GM12878 (cell line): ENCODE data around the gene SOX6. TPM values are rescaled to one million over a fixed set of nuclear protein-coding genes. Genes with fewer than 3 reads are reported as not detected.

Source experiments
- ATAC-seq: fragments of 200-7000 bp; cut with Tn5 transposase; 3 replicates; pipeline ENCODE4 v1.9.1; 2020; ENCODE audit warnings: mild to moderate bottlenecking, moderate library complexity
- BruUV-seq: library from RNA; stranded (reverse); fragments of 400-500 nt; replicated peaks from 2 replicates; lab custom pipeline; 2021; lab: Mats Ljungman, UMichigan
- CTCF ChIA-PET: fragments of 300-600 bp; sonication (Branson Sonifier 250); formaldehyde crosslinking; extraction: SDS; loops from one replicate; lab custom pipeline; 2021; ENCODE audit warnings: inconsistent platforms; lab: Yijun Ruan, JAX
- POLR2A ChIA-PET: fragments of 350-600 bp; formaldehyde crosslinking; extraction: SDS; loops from one replicate; lab custom pipeline; 2021; ENCODE audit warnings: inconsistent platforms; lab: Charles Lee
- RAD21 ChIA-PET: fragments of 300-600 bp; sonication (Branson Sonifier 250); formaldehyde crosslinking; loops from one replicate; lab custom pipeline; 2023; ENCODE audit warnings: antibody characterized with exemption; ENCODE audit not compliant: unreplicated experiment; lab: Charles Lee
- SMC1A ChIA-PET: fragments of 300-600 bp; sonication (Branson Sonifier 250); formaldehyde crosslinking; loops from one replicate; lab custom pipeline; 2023; ENCODE audit not compliant: unreplicated experiment, uncharacterized antibody; lab: Charles Lee
- DNase-seq: peaks from one replicate; pipeline ENCODE4 v3.0.0-alpha.2; 2011; ENCODE audit warnings: low read depth, low spot score
- FAIRE-seq: peaks from 3 replicates; lab custom pipeline; 2011; peaks lifted over from hg19 to GRCh38; lab: Jason Lieb, UNC
- H2AFZ ChIP-seq: 2 replicates; pipeline ENCODE4 v1.6.0; 2011; ENCODE audit warnings: low read depth, low read length, control low read depth; ENCODE audit not compliant: control insufficient read depth
- H3K27ac ChIP-seq: 2 replicates; pipeline ENCODE4 v1.5.1; 2011; ENCODE audit warnings: control low read depth; ENCODE audit not compliant: control insufficient read depth, insufficient read depth
- H3K27me3 ChIP-seq, 2 experiments: replicated peaks in 1 of 2; 2 replicates each; pipeline versions ENCODE4 v1.6.0 to v1.6.1; 2011; ENCODE audit warnings: low read length in 1 of 2; ENCODE audit not compliant: control insufficient read depth in 2 of 2, insufficient read depth in 2 of 2
- H3K36me3 ChIP-seq, 2 experiments: 2 replicates each; pipeline ENCODE4 v1.5.1; 2011; ENCODE audit warnings: low read length in 1 of 2; ENCODE audit not compliant: control insufficient read depth in 2 of 2, insufficient read depth in 2 of 2
- H3K4me1 ChIP-seq: 2 replicates; pipeline ENCODE4 v1.6.1; 2011; ENCODE audit warnings: mild to moderate bottlenecking, low read length, moderate library complexity, mixed read lengths; ENCODE audit not compliant: control insufficient read depth, insufficient read depth
- H3K4me2 ChIP-seq: 2 replicates; pipeline ENCODE4 v1.6.0; 2011; ENCODE audit warnings: control low read depth; ENCODE audit not compliant: control insufficient read depth, insufficient read depth
- H3K4me3 ChIP-seq: fragments of 200-600 bp; sonication (generic); 2 replicates; pipeline ENCODE4 v1.5.1; 2016
- H3K79me2 ChIP-seq: 2 replicates; pipeline ENCODE4 v1.6.0; 2011; ENCODE audit warnings: low read length; ENCODE audit not compliant: control insufficient read depth, insufficient read depth
- H3K9ac ChIP-seq: 2 replicates; pipeline ENCODE4 v1.8.0; 2011; ENCODE audit warnings: low read length, control low read depth, mixed read lengths; ENCODE audit not compliant: control insufficient read depth, insufficient read depth
- H3K9me3 ChIP-seq: replicated peaks from 3 replicates; pipeline ENCODE4 v1.5.1; 2011; ENCODE audit warnings: mild to moderate bottlenecking, low read length; ENCODE audit not compliant: control insufficient read depth, insufficient read depth
- H4K20me1 ChIP-seq: 2 replicates; pipeline ENCODE4 v1.6.0; 2011; ENCODE audit not compliant: control insufficient read depth, insufficient read depth
- ATF7 ChIP-seq: fragments of 450-650 bp; IDR thresholded peaks from 2 replicates; pipeline ENCODE4 v1.6.1; 2016; ENCODE audit warnings: low read depth, mild to moderate bottlenecking
- E2F4 ChIP-seq: IDR thresholded peaks from 2 replicates; pipeline ENCODE4 v1.6.1; 2012; ENCODE audit warnings: low read depth, low read length, improper control_type of control experiment
- FOS ChIP-seq: IDR thresholded peaks from 3 replicates; pipeline ENCODE4 v1.6.1; 2011; ENCODE audit warnings: borderline replicate concordance; ENCODE audit not compliant: insufficient read length; ENCODE audit errors: extremely low read depth
- RAD51 ChIP-seq: fragments of 450-650 bp; IDR thresholded peaks from 2 replicates; pipeline ENCODE4 v1.6.1; 2016; ENCODE audit warnings: moderate library complexity, mild to moderate bottlenecking, inconsistent platforms
- RELA ChIP-seq: fragments of 450-650 bp; IDR thresholded peaks from 2 replicates; pipeline ENCODE4 v1.8.0; 2014; ENCODE audit warnings: borderline replicate concordance; ENCODE audit not compliant: partially characterized antibody
- SREBF2 ChIP-seq: IDR thresholded peaks from 2 replicates; pipeline ENCODE4 v1.6.1; 2012; ENCODE audit warnings: mild to moderate bottlenecking, low read length
- SRF ChIP-seq, 2 experiments: IDR thresholded peaks; 2 replicates each; pipeline ENCODE4 v1.6.1; 2011; ENCODE audit warnings: low read depth in 2 of 2, low read length in 2 of 2, mild to moderate bottlenecking in 1 of 2, moderate library complexity in 1 of 2
- SUZ12 ChIP-seq: fragments of 200-600 bp; sonication (generic); IDR thresholded peaks from one replicate; pipeline ENCODE4 v1.6.1; 2018; ENCODE audit warnings: antibody characterized with exemption, mild to moderate bottlenecking; ENCODE audit not compliant: unreplicated experiment
- ZNF207 ChIP-seq: fragments of 450-650 bp; IDR thresholded peaks from 2 replicates; pipeline ENCODE4 v1.6.1; 2014; ENCODE audit warnings: antibody characterized with exemption, mild to moderate bottlenecking, borderline replicate concordance
- ZNF384 ChIP-seq: IDR thresholded peaks from 2 replicates; pipeline ENCODE4 v1.6.1; 2012; ENCODE audit warnings: low read depth, mild to moderate bottlenecking, low read length, improper control_type of control experiment, borderline replicate concordance
- in situ Hi-C: fragments of 300-500 bp; cut with MboI; formaldehyde crosslinking; loops from 9 replicates; pipeline ENCODE4 v1.14.3; 2018; ENCODE audit warnings: mixed read lengths
- intact Hi-C: fragments of 100-400 bp; cut with micrococcal nuclease; formaldehyde crosslinking; loops from one replicate; pipeline ENCODE4 v1.14.2; 2022; ENCODE audit not compliant: unreplicated experiment
- polyA plus RNA-seq, 11 experiments: library from polyadenylated mRNA; depleted of rRNA in 4 of 11; unstranded in 6 of 11; stranded (reverse) in 5 of 11; fragments of >200 nt; fragmentation: Nextera tagmentation in 4 of 11; fragmentation: Illumina TruSeq in 1 of 11; extraction: Ambion mirVana in 4 of 11; extraction: Trizol in 1 of 11; gene quantifications; 1 replicate in 1 of 11; 2 replicates in 10 of 11; pipeline versions ENCODE4 v1.2.1 to v1.2.3, GENCODE V29; 2011 to 2016; ENCODE audit warnings: inconsistent platforms in 2 of 11, missing spikeins in 2 of 11, low read depth in 1 of 11
- total RNA-seq, 4 experiments: library from RNA; depleted of rRNA in 3 of 4; stranded (reverse); fragments of >200 nt in 3 of 4; fragmentation: Illumina TruSeq in 1 of 4; extraction: Trizol in 1 of 4; gene quantifications; 2 replicates each; pipeline versions ENCODE4 v1.2.1 to v1.2.3, GENCODE V29; 2013 to 2021
- TF ChIP-seq, protein P1 (sequence below): fragments of 450-650 bp; IDR thresholded peaks from 2 replicates; pipeline ENCODE4 v1.6.1; 2017; ENCODE audit warnings: mild to moderate bottlenecking
- TF ChIP-seq, protein P2 (sequence below): fragments of 450-650 bp; IDR thresholded peaks from 2 replicates; pipeline ENCODE4 v1.6.1; 2018; ENCODE audit warnings: mild to moderate bottlenecking, low read depth, moderate library complexity; ENCODE audit not compliant: partially characterized antibody
- TF ChIP-seq, protein P3 (sequence below): IDR thresholded peaks from 2 replicates; pipeline ENCODE4 v1.6.1; 2012; ENCODE audit warnings: mild to moderate bottlenecking, low read depth, low read length

Gene SOX6
- total and polyA plus RNA-seq, 10 of the 15 experiments (the other 5 are each of a cell fraction or from before 2014, with no cell fraction given) = 0.03 to 0.71 (median 0.29) TPM; not detected in 4

GRCh38 chr11:16012125-16012751 is 344.1 kb downstream of the SOX6 start (continued):
- TF ChIP-seq ZNF384 = no peak

DNA sequence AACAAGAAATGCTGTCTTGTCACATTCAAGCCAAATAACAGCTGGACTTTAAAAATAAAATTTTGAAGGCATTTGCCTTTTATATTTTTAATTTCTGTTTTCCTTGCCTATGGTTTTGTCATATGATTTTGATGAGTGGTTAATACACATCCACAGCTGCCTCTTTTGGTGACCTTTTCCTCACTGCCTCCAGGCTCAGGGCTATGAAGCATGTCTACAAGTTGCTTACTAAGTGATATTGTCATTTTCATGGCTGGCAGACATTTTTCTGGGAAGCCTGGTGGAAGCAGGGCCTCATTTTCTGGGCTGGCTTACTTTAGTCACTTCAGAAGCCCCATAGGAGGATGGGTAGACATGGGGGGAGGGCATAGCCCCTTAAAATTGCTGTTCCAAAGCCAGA is 344.9 kb downstream of the SOX6 start:
- no peak overlapping the region for H3K9ac ChIP-seq
- ChIA-PET CTCF (no interaction called here), POLR2A (no interaction called here), SMC1A (no interaction called here), RAD21 (no interaction called here)
- intact Hi-C loops = no loop called here
- DNase-seq (no peak), FAIRE-seq (no peak), ATAC-seq (no peak)
- H3K79me2 ChIP-seq = no peaks in the 10 kb centered on the region
- no peak overlapping the region for H2AFZ ChIP-seq
- no peaks in the 10 kb centered on the region for H4K20me1 ChIP-seq
- no peak overlapping the region for H3K4me2 ChIP-seq
- no peak overlapping the region for H3K27ac ChIP-seq
- H3K27me3 ChIP-seq = no peaks in the 10 kb centered on the region; a peak in 2 of 4 replicates
- no TSS peak for BruUV-seq
- H3K4me3 ChIP-seq = no peak overlapping the region
- no peaks in the 10 kb centered on the region for H3K36me3 ChIP-seq
- no peaks in the 10 kb centered on the region for H3K9me3 ChIP-seq
- in situ Hi-C loops = no loop called here
- H3K4me1 ChIP-seq = no peaks in the 10 kb centered on the region
- TF ChIP-seq, protein P1, sequence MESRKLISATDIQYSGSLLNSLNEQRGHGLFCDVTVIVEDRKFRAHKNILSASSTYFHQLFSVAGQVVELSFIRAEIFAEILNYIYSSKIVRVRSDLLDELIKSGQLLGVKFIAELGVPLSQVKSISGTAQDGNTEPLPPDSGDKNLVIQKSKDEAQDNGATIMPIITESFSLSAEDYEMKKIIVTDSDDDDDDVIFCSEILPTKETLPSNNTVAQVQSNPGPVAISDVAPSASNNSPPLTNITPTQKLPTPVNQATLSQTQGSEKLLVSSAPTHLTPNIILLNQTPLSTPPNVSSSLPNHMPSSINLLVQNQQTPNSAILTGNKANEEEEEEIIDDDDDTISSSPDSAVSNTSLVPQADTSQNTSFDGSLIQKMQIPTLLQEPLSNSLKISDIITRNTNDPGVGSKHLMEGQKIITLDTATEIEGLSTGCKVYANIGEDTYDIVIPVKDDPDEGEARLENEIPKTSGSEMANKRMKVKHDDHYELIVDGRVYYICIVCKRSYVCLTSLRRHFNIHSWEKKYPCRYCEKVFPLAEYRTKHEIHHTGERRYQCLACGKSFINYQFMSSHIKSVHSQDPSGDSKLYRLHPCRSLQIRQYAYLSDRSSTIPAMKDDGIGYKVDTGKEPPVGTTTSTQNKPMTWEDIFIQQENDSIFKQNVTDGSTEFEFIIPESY = no peak
- TF ChIP-seq SUZ12 (no peak), E2F4 (no peak), ATF7 (no peak), SREBF2 (no peak), RELA (no peak), SRF (IDR thresholded peaks at IDR 0.05; ENCODE audit: low read depth in 2 of 2, low read length in 2 of 2) (no peak), ZNF207 (no peak), FOS (no peak), RAD51 (no peak)
- TF ChIP-seq, protein P2, sequence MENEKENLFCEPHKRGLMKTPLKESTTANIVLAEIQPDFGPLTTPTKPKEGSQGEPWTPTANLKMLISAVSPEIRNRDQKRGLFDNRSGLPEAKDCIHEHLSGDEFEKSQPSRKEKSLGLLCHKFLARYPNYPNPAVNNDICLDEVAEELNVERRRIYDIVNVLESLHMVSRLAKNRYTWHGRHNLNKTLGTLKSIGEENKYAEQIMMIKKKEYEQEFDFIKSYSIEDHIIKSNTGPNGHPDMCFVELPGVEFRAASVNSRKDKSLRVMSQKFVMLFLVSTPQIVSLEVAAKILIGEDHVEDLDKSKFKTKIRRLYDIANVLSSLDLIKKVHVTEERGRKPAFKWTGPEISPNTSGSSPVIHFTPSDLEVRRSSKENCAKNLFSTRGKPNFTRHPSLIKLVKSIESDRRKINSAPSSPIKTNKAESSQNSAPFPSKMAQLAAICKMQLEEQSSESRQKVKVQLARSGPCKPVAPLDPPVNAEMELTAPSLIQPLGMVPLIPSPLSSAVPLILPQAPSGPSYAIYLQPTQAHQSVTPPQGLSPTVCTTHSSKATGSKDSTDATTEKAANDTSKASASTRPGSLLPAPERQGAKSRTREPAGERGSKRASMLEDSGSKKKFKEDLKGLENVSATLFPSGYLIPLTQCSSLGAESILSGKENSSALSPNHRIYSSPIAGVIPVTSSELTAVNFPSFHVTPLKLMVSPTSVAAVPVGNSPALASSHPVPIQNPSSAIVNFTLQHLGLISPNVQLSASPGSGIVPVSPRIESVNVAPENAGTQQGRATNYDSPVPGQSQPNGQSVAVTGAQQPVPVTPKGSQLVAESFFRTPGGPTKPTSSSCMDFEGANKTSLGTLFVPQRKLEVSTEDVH = no peak
- TF ChIP-seq, protein P3, sequence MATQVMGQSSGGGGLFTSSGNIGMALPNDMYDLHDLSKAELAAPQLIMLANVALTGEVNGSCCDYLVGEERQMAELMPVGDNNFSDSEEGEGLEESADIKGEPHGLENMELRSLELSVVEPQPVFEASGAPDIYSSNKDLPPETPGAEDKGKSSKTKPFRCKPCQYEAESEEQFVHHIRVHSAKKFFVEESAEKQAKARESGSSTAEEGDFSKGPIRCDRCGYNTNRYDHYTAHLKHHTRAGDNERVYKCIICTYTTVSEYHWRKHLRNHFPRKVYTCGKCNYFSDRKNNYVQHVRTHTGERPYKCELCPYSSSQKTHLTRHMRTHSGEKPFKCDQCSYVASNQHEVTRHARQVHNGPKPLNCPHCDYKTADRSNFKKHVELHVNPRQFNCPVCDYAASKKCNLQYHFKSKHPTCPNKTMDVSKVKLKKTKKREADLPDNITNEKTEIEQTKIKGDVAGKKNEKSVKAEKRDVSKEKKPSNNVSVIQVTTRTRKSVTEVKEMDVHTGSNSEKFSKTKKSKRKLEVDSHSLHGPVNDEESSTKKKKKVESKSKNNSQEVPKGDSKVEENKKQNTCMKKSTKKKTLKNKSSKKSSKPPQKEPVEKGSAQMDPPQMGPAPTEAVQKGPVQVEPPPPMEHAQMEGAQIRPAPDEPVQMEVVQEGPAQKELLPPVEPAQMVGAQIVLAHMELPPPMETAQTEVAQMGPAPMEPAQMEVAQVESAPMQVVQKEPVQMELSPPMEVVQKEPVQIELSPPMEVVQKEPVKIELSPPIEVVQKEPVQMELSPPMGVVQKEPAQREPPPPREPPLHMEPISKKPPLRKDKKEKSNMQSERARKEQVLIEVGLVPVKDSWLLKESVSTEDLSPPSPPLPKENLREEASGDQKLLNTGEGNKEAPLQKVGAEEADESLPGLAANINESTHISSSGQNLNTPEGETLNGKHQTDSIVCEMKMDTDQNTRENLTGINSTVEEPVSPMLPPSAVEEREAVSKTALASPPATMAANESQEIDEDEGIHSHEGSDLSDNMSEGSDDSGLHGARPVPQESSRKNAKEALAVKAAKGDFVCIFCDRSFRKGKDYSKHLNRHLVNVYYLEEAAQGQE = no peak
